Progenitor cell of endocrine pancreas (in vitro differentiated cells): ENCODE measurements around the gene RASGRF2. TPM values are rescaled to one million over a fixed set of nuclear protein-coding genes. Genes with fewer than 3 reads are reported as not detected.

Experiments
- DNase-seq: peaks from one replicate; pipeline ENCODE4 v3.0.0; 2021; ENCODE audit warnings: low spot score; ENCODE audit not compliant: unreplicated experiment
- H3K27ac Mint-ChIP-seq: 2 replicates; pipeline ENCODE4 v1.8.0; 2021; ENCODE audit warnings: mild to moderate bottlenecking, moderate library complexity, mixed read lengths
- H3K27me3 Mint-ChIP-seq: 2 replicates; pipeline ENCODE4 v1.8.0; 2021; ENCODE audit warnings: mixed read lengths
- H3K36me3 Mint-ChIP-seq: 2 replicates; pipeline ENCODE4 v1.8.0; 2022; ENCODE audit warnings: mixed read lengths; ENCODE audit not compliant: insufficient read depth
- H3K4me1 Mint-ChIP-seq: 2 replicates; pipeline ENCODE4 v1.8.0; 2021; ENCODE audit warnings: low read depth, mixed read lengths
- H3K4me3 Mint-ChIP-seq: 2 replicates; pipeline ENCODE4 v1.8.0; 2021; ENCODE audit warnings: low read depth, mild to moderate bottlenecking, moderate library complexity, mixed read lengths
- H3K9me3 Mint-ChIP-seq: 2 replicates; pipeline ENCODE4 v1.8.0; 2021; ENCODE audit warnings: low read depth, mixed read lengths
- total RNA-seq: library from RNA; stranded (reverse); gene quantifications from 2 replicates; pipeline ENCODE4 v1.2.1, GENCODE V29; 2021
- TF ChIP-seq, protein P1 (sequence below): fragments of 200-600 bp; sonication (generic); IDR thresholded peaks from one replicate; pipeline ENCODE4 v1.5.0; 2021; ENCODE audit warnings: antibody characterized with exemption, mild to moderate bottlenecking; ENCODE audit not compliant: unreplicated experiment

The RASGRF2 gene
- total RNA-seq, 1 donor from 2014 or later = 0.62 TPM

- H3K36me3 Mint-ChIP-seq = no peaks in the 10 kb centered on the region
- no peaks in the 10 kb centered on the region for H3K4me1 Mint-ChIP-seq
- no peaks in the 10 kb centered on the region for H3K27me3 Mint-ChIP-seq
- no peak for DNase-seq
- H3K9me3 Mint-ChIP-seq = no peaks in the 10 kb centered on the region
- TF ChIP-seq, protein P1, sequence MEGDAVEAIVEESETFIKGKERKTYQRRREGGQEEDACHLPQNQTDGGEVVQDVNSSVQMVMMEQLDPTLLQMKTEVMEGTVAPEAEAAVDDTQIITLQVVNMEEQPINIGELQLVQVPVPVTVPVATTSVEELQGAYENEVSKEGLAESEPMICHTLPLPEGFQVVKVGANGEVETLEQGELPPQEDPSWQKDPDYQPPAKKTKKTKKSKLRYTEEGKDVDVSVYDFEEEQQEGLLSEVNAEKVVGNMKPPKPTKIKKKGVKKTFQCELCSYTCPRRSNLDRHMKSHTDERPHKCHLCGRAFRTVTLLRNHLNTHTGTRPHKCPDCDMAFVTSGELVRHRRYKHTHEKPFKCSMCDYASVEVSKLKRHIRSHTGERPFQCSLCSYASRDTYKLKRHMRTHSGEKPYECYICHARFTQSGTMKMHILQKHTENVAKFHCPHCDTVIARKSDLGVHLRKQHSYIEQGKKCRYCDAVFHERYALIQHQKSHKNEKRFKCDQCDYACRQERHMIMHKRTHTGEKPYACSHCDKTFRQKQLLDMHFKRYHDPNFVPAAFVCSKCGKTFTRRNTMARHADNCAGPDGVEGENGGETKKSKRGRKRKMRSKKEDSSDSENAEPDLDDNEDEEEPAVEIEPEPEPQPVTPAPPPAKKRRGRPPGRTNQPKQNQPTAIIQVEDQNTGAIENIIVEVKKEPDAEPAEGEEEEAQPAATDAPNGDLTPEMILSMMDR = no peak
- H3K27ac Mint-ChIP-seq = no peak overlapping the region
- no peak overlapping the region for H3K4me3 Mint-ChIP-seq
Measured at GRCh38 chr5:81006947-81007636, 46.9 kb downstream of the RASGRF2 start.

DNA sequence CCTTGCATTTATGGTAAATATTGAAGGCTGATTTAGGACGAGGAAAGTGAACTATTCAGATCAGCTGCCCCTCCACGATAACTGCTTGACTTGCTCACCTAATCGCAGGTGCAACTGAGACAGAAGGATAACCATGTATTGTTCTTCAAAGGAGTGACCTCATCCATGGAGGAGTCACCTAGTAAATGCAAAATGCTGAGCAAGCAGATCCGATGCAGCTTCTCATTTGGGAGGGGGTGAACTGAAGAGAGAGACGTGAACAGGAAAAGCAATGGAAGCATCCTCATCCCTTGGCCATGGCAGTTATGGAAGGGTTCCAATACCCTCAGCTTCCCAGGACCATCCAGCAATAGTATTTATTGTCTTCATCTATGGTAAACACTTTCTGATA lies 47.5 kb downstream of the RASGRF2 start:
- DNase-seq = no peak
- Mint-ChIP-seq H3K27ac (no peak overlapping the region), H3K27me3 (no peaks in the 10 kb centered on the region), H3K4me1 (no peaks in the 10 kb centered on the region), H3K36me3 (no peaks in the 10 kb centered on the region), H3K4me3 (no peak overlapping the region), H3K9me3 (no peaks in the 10 kb centered on the region)
- TF ChIP-seq, protein P1 = no peak

GRCh38 chr5:81010336-81011169 lies 50.4 kb downstream of the RASGRF2 start:
- Mint-ChIP-seq H3K27ac (no peak overlapping the region), H3K27me3 (no peaks in the 10 kb centered on the region)
- TF ChIP-seq, protein P1 = no peak

GRCh38 chr5:81014348-81014747 lies 54.2 kb downstream of the RASGRF2 start:
- no peak overlapping the region for H3K4me3 Mint-ChIP-seq
- H3K27ac Mint-ChIP-seq = no peak overlapping the region
- TF ChIP-seq, protein P1 = no peak
- DNase-seq = no peak
- peaks cover 3% of the 10 kb centered on the region for H3K4me1 Mint-ChIP-seq
- H3K36me3 Mint-ChIP-seq = no peaks in the 10 kb centered on the region
- H3K9me3 Mint-ChIP-seq = no peaks in the 10 kb centered on the region
- H3K27me3 Mint-ChIP-seq = no peaks in the 10 kb centered on the region

More at GRCh38 chr5:81010336-81011169, 50.4 kb downstream of the RASGRF2 start:
- no peaks in the 10 kb centered on the region for H3K4me1 Mint-ChIP-seq
- H3K4me3 Mint-ChIP-seq = no peak overlapping the region
- no peak for DNase-seq
- H3K36me3 Mint-ChIP-seq = no peaks in the 10 kb centered on the region
- H3K9me3 Mint-ChIP-seq = no peaks in the 10 kb centered on the region

GRCh38 chr5:81016116-81016515 lies 56.0 kb downstream of the RASGRF2 start:
- TF ChIP-seq, protein P1 = no peak
- Mint-ChIP-seq H3K27ac (no peak overlapping the region), H3K4me1 (peaks cover 3% of the 10 kb centered on the region), H3K36me3 (no peaks in the 10 kb centered on the region), H3K27me3 (peaks cover 3% of the 10 kb centered on the region), H3K4me3 (no peak overlapping the region), H3K9me3 (no peaks in the 10 kb centered on the region)
- no peak for DNase-seq
